Osteoblast (primary cell): ENCODE data around the gene LIX1L. TPM values are rescaled to one million over a fixed set of nuclear protein-coding genes. Genes with fewer than 3 reads are reported as not detected.

Experiments used
- DNase-seq: peaks from one replicate; pipeline ENCODE4 v3.0.0; 2011; ENCODE audit warnings: low spot score, mixed read lengths; ENCODE audit not compliant: insufficient read length; ENCODE audit errors: missing footprints
- H2AFZ ChIP-seq: 2 replicates; pipeline ENCODE4 v1.6.0; 2011; ENCODE audit warnings: mild to moderate bottlenecking, low read length
- H3K27ac ChIP-seq: 2 replicates; pipeline ENCODE4 v1.5.1; 2011; ENCODE audit warnings: mild to moderate bottlenecking, low read depth, low read length, moderate library complexity
- H3K27me3 ChIP-seq: 2 replicates; pipeline ENCODE4 v1.6.0; 2012; ENCODE audit warnings: mild to moderate bottlenecking, control low read depth, inconsistent platforms, low read length, moderate library complexity; ENCODE audit not compliant: insufficient read depth
- H3K36me3 ChIP-seq: 2 replicates; pipeline ENCODE4 v1.5.1; 2011; ENCODE audit warnings: mild to moderate bottlenecking, low read length, control low read depth, moderate library complexity; ENCODE audit not compliant: insufficient read depth
- H3K4me1 ChIP-seq: 2 replicates; pipeline ENCODE4 v1.5.1; 2011; ENCODE audit warnings: mild to moderate bottlenecking, low read length, control low read depth, moderate library complexity; ENCODE audit not compliant: insufficient read depth
- H3K4me2 ChIP-seq: 2 replicates; pipeline ENCODE4 v1.6.0; 2011; ENCODE audit warnings: mild to moderate bottlenecking, low read length; ENCODE audit not compliant: insufficient read depth
- H3K4me3 ChIP-seq: fragments of 200-600 bp; sonication (generic); 3 replicates; pipeline ENCODE4 v1.5.1; 2012; ENCODE audit warnings: mild to moderate bottlenecking, low read length, inconsistent platforms; ENCODE audit not compliant: insufficient read depth
- H3K79me2 ChIP-seq: 2 replicates; pipeline ENCODE4 v1.6.0; 2012; ENCODE audit warnings: mild to moderate bottlenecking, low read length, control low read depth, inconsistent platforms; ENCODE audit not compliant: insufficient read depth
- H3K9me3 ChIP-seq: 2 replicates; pipeline ENCODE4 v1.5.1; 2011; ENCODE audit warnings: low read depth, low read length, control low read depth
- H4K20me1 ChIP-seq: 2 replicates; pipeline ENCODE4 v1.6.0; 2012; ENCODE audit warnings: mild to moderate bottlenecking, low read length, control low read depth; ENCODE audit not compliant: insufficient read depth
- total RNA-seq: library from RNA; depleted of rRNA; stranded (reverse); fragments of >200 nt; gene quantifications from 2 replicates; pipeline ENCODE4 v1.2.3, GENCODE V29; 2012
- TF ChIP-seq, protein P1 (sequence below): IDR thresholded peaks from 2 replicates; pipeline ENCODE4 v1.5.1; 2011; ENCODE audit warnings: mild to moderate bottlenecking, low read depth, low read length, moderate library complexity; ENCODE audit errors: extremely low read depth

The LIX1L gene
- total RNA-seq, 1 donor: 33.7 TPM

GRCh38 chr1:145908653-145909052 lies 49.2 kb downstream of the LIX1L start:
- Histone ChIP-seq H4K20me1 (no peaks in the 10 kb centered on the region), H3K4me3 (peak overlapping the region; percentile 60), H2AFZ (peak overlapping the region; percentile 66), H3K4me1 (peaks cover 24% of the 10 kb centered on the region), H3K79me2 (peaks cover 16% of the 10 kb centered on the region), H3K27ac (peak overlapping the region; percentile 81), H3K4me2 (peak overlapping the region; percentile 72), H3K27me3 (no peaks in the 10 kb centered on the region), H3K36me3 (peaks cover 31% of the 10 kb centered on the region), H3K9me3 (no peaks in the 10 kb centered on the region)
- TF ChIP-seq, protein P1, sequence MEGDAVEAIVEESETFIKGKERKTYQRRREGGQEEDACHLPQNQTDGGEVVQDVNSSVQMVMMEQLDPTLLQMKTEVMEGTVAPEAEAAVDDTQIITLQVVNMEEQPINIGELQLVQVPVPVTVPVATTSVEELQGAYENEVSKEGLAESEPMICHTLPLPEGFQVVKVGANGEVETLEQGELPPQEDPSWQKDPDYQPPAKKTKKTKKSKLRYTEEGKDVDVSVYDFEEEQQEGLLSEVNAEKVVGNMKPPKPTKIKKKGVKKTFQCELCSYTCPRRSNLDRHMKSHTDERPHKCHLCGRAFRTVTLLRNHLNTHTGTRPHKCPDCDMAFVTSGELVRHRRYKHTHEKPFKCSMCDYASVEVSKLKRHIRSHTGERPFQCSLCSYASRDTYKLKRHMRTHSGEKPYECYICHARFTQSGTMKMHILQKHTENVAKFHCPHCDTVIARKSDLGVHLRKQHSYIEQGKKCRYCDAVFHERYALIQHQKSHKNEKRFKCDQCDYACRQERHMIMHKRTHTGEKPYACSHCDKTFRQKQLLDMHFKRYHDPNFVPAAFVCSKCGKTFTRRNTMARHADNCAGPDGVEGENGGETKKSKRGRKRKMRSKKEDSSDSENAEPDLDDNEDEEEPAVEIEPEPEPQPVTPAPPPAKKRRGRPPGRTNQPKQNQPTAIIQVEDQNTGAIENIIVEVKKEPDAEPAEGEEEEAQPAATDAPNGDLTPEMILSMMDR: no peak
- DNase-seq: peak; percentile 95

- H4K20me1 ChIP-seq: no peaks in the 10 kb centered on the region
- H3K4me1 ChIP-seq: peaks cover 24% of the 10 kb centered on the region
- peaks cover 16% of the 10 kb centered on the region for H3K79me2 ChIP-seq
- peaks cover 32% of the 10 kb centered on the region for H3K36me3 ChIP-seq
- H3K9me3 ChIP-seq: no peaks in the 10 kb centered on the region
- H3K27ac ChIP-seq: peak overlapping the region; percentile 3
- H2AFZ ChIP-seq: peak overlapping the region; percentile 57
- no peak overlapping the region for H3K4me3 ChIP-seq
- peak; percentile 72 for DNase-seq
- H3K4me2 ChIP-seq: peak overlapping the region; percentile 22
- no peaks in the 10 kb centered on the region for H3K27me3 ChIP-seq
- TF ChIP-seq, protein P1: no peak
Measured at GRCh38 chr1:145906954-145907753, 50.7 kb downstream of the LIX1L start.

DNA sequence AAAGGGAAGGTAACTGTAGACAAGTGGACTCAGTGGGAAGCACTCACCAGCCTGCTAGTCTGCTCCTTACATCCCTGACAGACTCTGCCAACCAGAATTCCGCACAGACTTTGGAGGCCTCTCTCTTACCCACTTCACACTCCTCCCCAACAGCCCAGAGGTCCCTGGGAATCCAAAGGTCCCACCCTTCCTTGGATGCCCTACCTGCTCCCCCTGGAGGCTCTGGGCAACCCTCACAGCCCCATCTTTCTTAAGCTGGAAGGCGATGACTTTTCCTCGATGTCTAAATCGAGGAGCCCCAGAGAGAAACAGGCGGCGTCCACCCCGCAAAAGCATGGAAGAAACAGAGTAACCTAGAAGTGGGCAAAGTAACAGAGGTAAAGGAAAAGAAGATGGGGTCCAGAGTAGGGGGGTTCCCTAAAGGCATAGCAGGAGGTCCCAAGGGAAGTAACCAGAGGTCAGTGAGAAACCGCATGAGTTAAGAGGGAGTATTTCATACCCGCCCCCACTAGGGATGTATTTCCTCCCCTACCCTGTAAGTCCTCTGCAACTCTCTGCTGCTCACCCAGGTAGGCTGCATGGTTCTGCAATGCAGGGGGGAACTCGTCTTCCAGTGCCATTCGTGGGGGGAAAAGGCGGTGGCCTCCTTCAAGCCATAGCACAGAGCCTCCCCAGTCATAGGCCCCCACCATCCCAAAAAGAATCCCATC lies 56.4 kb downstream of the LIX1L start:
- DNase-seq: no peak
- Histone ChIP-seq H3K4me1 (no peaks in the 10 kb centered on the region), H3K27ac (no peak overlapping the region), H3K27me3 (no peaks in the 10 kb centered on the region), H2AFZ (no peak overlapping the region), H3K4me3 (no peak overlapping the region), H3K4me2 (no peak overlapping the region), H3K36me3 (peaks cover 36% of the 10 kb centered on the region), H3K79me2 (peaks cover 4% of the 10 kb centered on the region), H3K9me3 (no peaks in the 10 kb centered on the region), H4K20me1 (no peaks in the 10 kb centered on the region)
- TF ChIP-seq, protein P1: peak; percentile 10

DNA sequence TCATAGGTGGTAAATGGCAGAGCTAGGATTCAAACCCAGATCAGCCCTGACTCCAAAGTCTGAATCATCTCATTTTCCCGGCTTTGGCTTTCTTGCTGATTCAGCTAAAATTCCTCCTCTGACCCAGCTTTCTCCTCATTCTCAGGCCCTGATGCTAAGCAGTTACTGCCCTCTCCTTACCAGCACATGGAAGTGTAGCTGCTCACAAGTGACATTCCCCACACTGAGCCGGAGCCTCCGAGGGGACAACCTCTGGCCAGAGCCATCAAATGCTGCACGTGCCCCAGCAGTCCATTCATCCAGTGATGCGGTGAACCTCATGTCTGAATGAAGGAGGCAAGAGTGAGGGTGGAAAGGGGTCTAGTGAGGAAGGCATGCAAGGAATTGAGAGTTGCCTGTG lies 59.1 kb downstream of the LIX1L start:
- H3K36me3 ChIP-seq: peaks cover 33% of the 10 kb centered on the region
- H4K20me1 ChIP-seq: no peaks in the 10 kb centered on the region
- H3K4me2 ChIP-seq: no peak overlapping the region
- H3K27me3 ChIP-seq: no peaks in the 10 kb centered on the region
- no peak for DNase-seq
- H3K9me3 ChIP-seq: no peaks in the 10 kb centered on the region
- H3K79me2 ChIP-seq: no peaks in the 10 kb centered on the region
- H3K4me1 ChIP-seq: no peaks in the 10 kb centered on the region
- TF ChIP-seq, protein P1: no peak
- no peak overlapping the region for H3K4me3 ChIP-seq
- no peak overlapping the region for H3K27ac ChIP-seq
- H2AFZ ChIP-seq: no peak overlapping the region
